ENCODE results near the gene EYS. TPM values are rescaled to one million over a fixed set of nuclear protein-coding genes. Genes with fewer than 3 reads are reported as not detected.

Gene EYS
- total and polyA plus RNA-seq, 4 donors: 0.08 to 0.63 (median 0.36) TPM

DNA sequence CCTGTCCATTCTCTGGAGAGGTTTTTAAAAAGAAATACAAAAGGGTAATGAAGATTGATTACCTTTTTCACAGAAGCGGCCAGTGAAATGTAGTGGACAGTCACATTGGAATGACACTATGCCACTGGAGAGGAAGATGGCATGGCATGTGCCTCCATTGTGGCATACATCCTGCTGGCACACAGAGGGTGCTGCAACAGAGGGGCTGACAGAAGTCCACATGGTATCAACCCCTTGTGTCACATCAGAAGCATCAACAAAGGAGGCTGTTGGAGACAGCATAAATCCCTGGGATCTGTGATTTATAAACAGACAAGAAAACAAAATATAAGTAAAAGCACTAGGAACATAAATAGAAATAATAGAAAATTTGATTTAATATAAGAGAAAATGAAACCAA is 1476.5 kb downstream of the EYS start:
- Histone ChIP-seq H3K27me3 (ENCODE audit: control insufficient read depth in 4 of 4, insufficient read depth in 4 of 4, low read length in 3 of 4) (no peaks in the 10 kb centered on the region), H3K36me3 (ENCODE audit: control insufficient read depth in 4 of 4, insufficient read depth in 3 of 4, low read depth in 1 of 4, low read length in 3 of 4) (no peaks in the 10 kb centered on the region), H3K9ac (ENCODE audit: low read depth in 1 of 2, low read length in 2 of 2) (no peak overlapping the region), H3K9me3 (ENCODE audit: control insufficient read depth in 4 of 4, low read length in 3 of 4) (no peaks in the 10 kb centered on the region), H3K4me1 (ENCODE audit: control insufficient read depth in 4 of 4, insufficient read depth in 4 of 4, low read length in 3 of 4) (no peaks in the 10 kb centered on the region), H3K27ac (ENCODE audit: low read depth in 1 of 2, low read length in 2 of 2) (no peak overlapping the region), H3K4me3 (ENCODE audit: low read depth in 1 of 3, low read length in 3 of 3) (no peak overlapping the region)
- TF ChIP-seq EGR1 (IDR thresholded peaks at IDR 0.05; ENCODE audit: low read depth in 2 of 2) (no peak), CTCF (IDR thresholded peaks at IDR 0.05; ENCODE audit: low read depth, low read length, missing input control) (no peak)
- DNase-seq (ENCODE audit: low spot score): no peak
- 71% methylated on average over 1 of the region's 1 CpG for WGBS

DNA sequence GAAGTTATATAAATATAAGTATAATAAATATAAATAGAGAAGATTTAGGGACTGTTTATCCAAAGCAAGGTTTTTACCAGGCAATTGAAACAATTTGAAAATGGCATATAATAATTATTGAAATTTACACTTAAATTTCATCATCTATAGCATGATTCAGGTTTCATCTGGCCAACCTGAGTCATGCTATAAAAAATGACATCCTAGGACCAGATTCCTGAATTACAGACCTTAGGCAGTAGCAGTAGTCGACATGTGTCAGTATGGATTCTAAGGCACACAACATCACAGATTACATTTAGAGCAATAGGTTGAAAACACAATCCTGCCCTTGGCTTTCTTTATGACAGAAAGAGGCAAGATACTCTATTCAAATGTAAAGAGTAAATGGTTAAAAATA is 1479.2 kb downstream of the EYS start:
- Histone ChIP-seq H3K36me3 (ENCODE audit: control insufficient read depth in 4 of 4, insufficient read depth in 3 of 4, low read depth in 1 of 4, low read length in 3 of 4) (no peaks in the 10 kb centered on the region), H3K4me3 (ENCODE audit: low read depth in 1 of 3, low read length in 3 of 3) (no peak overlapping the region), H3K4me1 (ENCODE audit: control insufficient read depth in 4 of 4, insufficient read depth in 4 of 4, low read length in 3 of 4) (no peaks in the 10 kb centered on the region), H3K27me3 (ENCODE audit: control insufficient read depth in 4 of 4, insufficient read depth in 4 of 4, low read length in 3 of 4) (no peaks in the 10 kb centered on the region), H3K9me3 (ENCODE audit: control insufficient read depth in 4 of 4, low read length in 3 of 4) (no peaks in the 10 kb centered on the region), H3K27ac (ENCODE audit: low read depth in 1 of 2, low read length in 2 of 2) (no peak overlapping the region), H3K9ac (ENCODE audit: low read depth in 1 of 2, low read length in 2 of 2) (no peak overlapping the region)
- TF ChIP-seq HNF4G (IDR thresholded peaks at IDR 0.05): no peak
- no peak for TF ChIP-seq YY1 (IDR thresholded peaks at IDR 0.05)
- no peak for TF ChIP-seq FOXA2 (IDR thresholded peaks at IDR 0.05)
- no peak for TF ChIP-seq MAX (IDR thresholded peaks at IDR 0.05)
- no peak for TF ChIP-seq RXRA (IDR thresholded peaks at IDR 0.05)
- TF ChIP-seq EGR1 (IDR thresholded peaks at IDR 0.05; ENCODE audit: low read depth in 2 of 2): no peak
- no peak for TF ChIP-seq RAD21 (IDR thresholded peaks at IDR 0.05)
- no peak for TF ChIP-seq FOXA1 (IDR thresholded peaks at IDR 0.05)
- TF ChIP-seq NR2F2 (IDR thresholded peaks at IDR 0.05): no peak
- no peak for TF ChIP-seq TAF1 (conservative IDR thresholded peaks at IDR 0.05)
- TF ChIP-seq, protein P1, sequence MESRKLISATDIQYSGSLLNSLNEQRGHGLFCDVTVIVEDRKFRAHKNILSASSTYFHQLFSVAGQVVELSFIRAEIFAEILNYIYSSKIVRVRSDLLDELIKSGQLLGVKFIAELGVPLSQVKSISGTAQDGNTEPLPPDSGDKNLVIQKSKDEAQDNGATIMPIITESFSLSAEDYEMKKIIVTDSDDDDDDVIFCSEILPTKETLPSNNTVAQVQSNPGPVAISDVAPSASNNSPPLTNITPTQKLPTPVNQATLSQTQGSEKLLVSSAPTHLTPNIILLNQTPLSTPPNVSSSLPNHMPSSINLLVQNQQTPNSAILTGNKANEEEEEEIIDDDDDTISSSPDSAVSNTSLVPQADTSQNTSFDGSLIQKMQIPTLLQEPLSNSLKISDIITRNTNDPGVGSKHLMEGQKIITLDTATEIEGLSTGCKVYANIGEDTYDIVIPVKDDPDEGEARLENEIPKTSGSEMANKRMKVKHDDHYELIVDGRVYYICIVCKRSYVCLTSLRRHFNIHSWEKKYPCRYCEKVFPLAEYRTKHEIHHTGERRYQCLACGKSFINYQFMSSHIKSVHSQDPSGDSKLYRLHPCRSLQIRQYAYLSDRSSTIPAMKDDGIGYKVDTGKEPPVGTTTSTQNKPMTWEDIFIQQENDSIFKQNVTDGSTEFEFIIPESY (IDR thresholded peaks at IDR 0.05): no peak
- no peak for TF ChIP-seq SP1 (IDR thresholded peaks at IDR 0.05)
- TF ChIP-seq JUND (IDR thresholded peaks at IDR 0.05): no peak
- 66% methylated on average over 1 of the region's 1 CpG for WGBS
- DNase-seq (ENCODE audit: low spot score): no peak

DNA sequence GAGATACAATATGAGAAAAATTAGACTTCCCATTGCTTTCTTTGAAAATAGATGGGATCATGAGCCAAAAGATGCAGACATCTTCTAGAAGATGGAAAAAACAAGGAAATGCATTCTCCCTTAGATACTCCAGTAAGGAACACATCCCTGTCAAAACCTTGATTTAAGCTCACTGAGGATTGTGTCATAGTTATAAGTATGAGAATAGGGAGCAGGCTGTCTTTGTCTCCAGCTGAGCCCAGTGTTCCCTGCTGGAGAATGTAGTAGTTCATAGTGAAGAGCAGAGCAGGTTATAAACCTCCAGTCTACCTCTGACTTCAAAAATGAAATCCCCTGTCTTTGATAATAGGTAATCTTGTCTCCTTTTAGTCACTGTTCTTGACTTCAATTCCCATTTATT is 1481.5 kb downstream of the EYS start:
- Histone ChIP-seq H3K27ac (ENCODE audit: low read depth in 1 of 2, low read length in 2 of 2) (no peak overlapping the region), H3K4me1 (ENCODE audit: control insufficient read depth in 4 of 4, insufficient read depth in 4 of 4, low read length in 3 of 4) (no peaks in the 10 kb centered on the region), H3K9ac (ENCODE audit: low read depth in 1 of 2, low read length in 2 of 2) (no peak overlapping the region), H3K9me3 (ENCODE audit: control insufficient read depth in 4 of 4, low read length in 3 of 4) (no peaks in the 10 kb centered on the region), H3K27me3 (ENCODE audit: control insufficient read depth in 4 of 4, insufficient read depth in 4 of 4, low read length in 3 of 4) (no peaks in the 10 kb centered on the region), H3K36me3 (ENCODE audit: control insufficient read depth in 4 of 4, insufficient read depth in 3 of 4, low read depth in 1 of 4, low read length in 3 of 4) (no peaks in the 10 kb centered on the region), H3K4me3 (ENCODE audit: low read depth in 1 of 3, low read length in 3 of 3) (no peak overlapping the region)
- TF ChIP-seq RAD21 (IDR thresholded peaks at IDR 0.05) (no peak), FOXA1 (IDR thresholded peaks at IDR 0.05) (no peak), YY1 (IDR thresholded peaks at IDR 0.05) (no peak), FOXA2 (IDR thresholded peaks at IDR 0.05) (no peak)
- TF ChIP-seq, protein P2, sequence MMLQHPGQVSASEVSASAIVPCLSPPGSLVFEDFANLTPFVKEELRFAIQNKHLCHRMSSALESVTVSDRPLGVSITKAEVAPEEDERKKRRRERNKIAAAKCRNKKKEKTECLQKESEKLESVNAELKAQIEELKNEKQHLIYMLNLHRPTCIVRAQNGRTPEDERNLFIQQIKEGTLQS (IDR thresholded peaks at IDR 0.05): no peak
- TF ChIP-seq, protein P1 (IDR thresholded peaks at IDR 0.05): no peak
- TF ChIP-seq, protein P3, sequence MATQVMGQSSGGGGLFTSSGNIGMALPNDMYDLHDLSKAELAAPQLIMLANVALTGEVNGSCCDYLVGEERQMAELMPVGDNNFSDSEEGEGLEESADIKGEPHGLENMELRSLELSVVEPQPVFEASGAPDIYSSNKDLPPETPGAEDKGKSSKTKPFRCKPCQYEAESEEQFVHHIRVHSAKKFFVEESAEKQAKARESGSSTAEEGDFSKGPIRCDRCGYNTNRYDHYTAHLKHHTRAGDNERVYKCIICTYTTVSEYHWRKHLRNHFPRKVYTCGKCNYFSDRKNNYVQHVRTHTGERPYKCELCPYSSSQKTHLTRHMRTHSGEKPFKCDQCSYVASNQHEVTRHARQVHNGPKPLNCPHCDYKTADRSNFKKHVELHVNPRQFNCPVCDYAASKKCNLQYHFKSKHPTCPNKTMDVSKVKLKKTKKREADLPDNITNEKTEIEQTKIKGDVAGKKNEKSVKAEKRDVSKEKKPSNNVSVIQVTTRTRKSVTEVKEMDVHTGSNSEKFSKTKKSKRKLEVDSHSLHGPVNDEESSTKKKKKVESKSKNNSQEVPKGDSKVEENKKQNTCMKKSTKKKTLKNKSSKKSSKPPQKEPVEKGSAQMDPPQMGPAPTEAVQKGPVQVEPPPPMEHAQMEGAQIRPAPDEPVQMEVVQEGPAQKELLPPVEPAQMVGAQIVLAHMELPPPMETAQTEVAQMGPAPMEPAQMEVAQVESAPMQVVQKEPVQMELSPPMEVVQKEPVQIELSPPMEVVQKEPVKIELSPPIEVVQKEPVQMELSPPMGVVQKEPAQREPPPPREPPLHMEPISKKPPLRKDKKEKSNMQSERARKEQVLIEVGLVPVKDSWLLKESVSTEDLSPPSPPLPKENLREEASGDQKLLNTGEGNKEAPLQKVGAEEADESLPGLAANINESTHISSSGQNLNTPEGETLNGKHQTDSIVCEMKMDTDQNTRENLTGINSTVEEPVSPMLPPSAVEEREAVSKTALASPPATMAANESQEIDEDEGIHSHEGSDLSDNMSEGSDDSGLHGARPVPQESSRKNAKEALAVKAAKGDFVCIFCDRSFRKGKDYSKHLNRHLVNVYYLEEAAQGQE (IDR thresholded peaks at IDR 0.05): no peak
- no peak for DNase-seq (ENCODE audit: low spot score)
